IMR-90 (cell line): ENCODE measurements around the gene DNAJA4. TPM values are rescaled to one million over a fixed set of nuclear protein-coding genes. Genes with fewer than 3 reads are reported as not detected.
"Not testable (repeated sequence)": the region's sequence is repeated elsewhere in the genome, so short reads cannot be mapped to it uniquely, and the experiment has no call there.

Source experiments
- ATAC-seq: fragments of 200-7000 bp; cut with Tn5 transposase; 2 replicates; pipeline ENCODE4 v1.9.1; 2020; ENCODE audit warnings: low read depth, mild to moderate bottlenecking, moderate library complexity
- BruUV-seq: library from RNA; stranded (reverse); fragments of 400-500 nt; replicated peaks from 2 replicates; lab custom pipeline; 2021; lab: Mats Ljungman, UMichigan
- CTCF ChIA-PET: fragments of 300-600 bp; formaldehyde crosslinking; extraction: SDS; loops from one replicate; lab custom pipeline; 2021; ENCODE audit warnings: antibody characterized with exemption; lab: Yijun Ruan, JAX
- POLR2A ChIA-PET: fragments of 300-600 bp; sonication (Branson Sonifier 250); formaldehyde crosslinking; loops from one replicate; lab custom pipeline; 2022; ENCODE audit warnings: antibody characterized with exemption; ENCODE audit not compliant: unreplicated experiment; lab: Charles Lee
- DNase-seq: peaks from one replicate; pipeline ENCODE4 v3.0.0; 2013
- H2AFZ ChIP-seq: replicated peaks from 2 replicates; pipeline ENCODE3; 2013; ENCODE audit warnings: low read length, mild to moderate bottlenecking; ENCODE audit not compliant: poor library complexity
- H2AK5ac ChIP-seq: 2 replicates; pipeline ENCODE4 v1.6.1; 2013; ENCODE audit warnings: low read depth, low read length, inconsistent platforms
- H2AK9ac ChIP-seq: replicated peaks from 2 replicates; pipeline ENCODE3; 2013; ENCODE audit warnings: mild to moderate bottlenecking, low read depth, low read length, moderate library complexity; ENCODE audit not compliant: poor library complexity
- H2BK120ac ChIP-seq: 2 replicates; pipeline ENCODE4 v1.6.1; 2013; ENCODE audit warnings: low read depth, low read length, inconsistent platforms
- H2BK15ac ChIP-seq: 3 replicates; pipeline ENCODE4 v1.6.1; 2013; ENCODE audit warnings: low read depth, low read length, inconsistent platforms
- H2BK20ac ChIP-seq: 2 replicates; pipeline ENCODE4 v1.6.1; 2013; ENCODE audit warnings: low read depth, mild to moderate bottlenecking, inconsistent platforms, low read length, moderate library complexity
- H2BK5ac ChIP-seq: 2 replicates; pipeline ENCODE4 v1.6.1; 2013; ENCODE audit warnings: mild to moderate bottlenecking, low read depth, low read length, inconsistent platforms; ENCODE audit not compliant: poor library complexity, severe bottlenecking
- H3K14ac ChIP-seq: replicated peaks from 2 replicates; pipeline ENCODE4 v1.6.1; 2013; ENCODE audit warnings: low read depth, low read length, inconsistent platforms
- H3K18ac ChIP-seq: 2 replicates; pipeline ENCODE4 v1.6.1; 2013; ENCODE audit warnings: low read depth, low read length, control low read depth
- H3K23ac ChIP-seq: 2 replicates; pipeline ENCODE4 v1.6.1; 2013; ENCODE audit warnings: low read depth, low read length, inconsistent platforms
- H3K27ac ChIP-seq: 2 replicates; pipeline ENCODE4 v1.5.1; 2013; ENCODE audit warnings: mild to moderate bottlenecking, control low read depth, low read length; ENCODE audit not compliant: insufficient read depth
- H3K27me3 ChIP-seq: 2 replicates; pipeline ENCODE4 v1.6.1; 2013; ENCODE audit warnings: low read length; ENCODE audit not compliant: control insufficient read depth, insufficient read depth
- H3K36me3 ChIP-seq: 2 replicates; pipeline ENCODE4 v1.6.1; 2013; ENCODE audit warnings: low read length, mixed read lengths; ENCODE audit not compliant: control insufficient read depth, insufficient read depth
- H3K4ac ChIP-seq: 2 replicates; pipeline ENCODE4 v1.6.1; 2013; ENCODE audit warnings: low read depth, low read length, inconsistent platforms
- H3K4me1 ChIP-seq: 2 replicates; pipeline ENCODE4 v1.6.1; 2013; ENCODE audit warnings: low read length, mixed read lengths; ENCODE audit not compliant: control insufficient read depth, insufficient read depth
- H3K4me2 ChIP-seq: 2 replicates; pipeline ENCODE4 v1.6.1; 2013; ENCODE audit warnings: low read depth, mild to moderate bottlenecking, control low read depth, low read length, moderate library complexity
- H3K4me3 ChIP-seq: 2 replicates; pipeline ENCODE4 v1.5.1; 2013; ENCODE audit warnings: low read depth, mild to moderate bottlenecking, control low read depth, low read length, moderate library complexity; ENCODE audit not compliant: insufficient read depth
- H3K56ac ChIP-seq: 2 replicates; pipeline ENCODE4 v1.6.1; 2013; ENCODE audit warnings: low read length, inconsistent platforms; ENCODE audit not compliant: insufficient read depth; ENCODE audit errors: extremely low read depth
- H3K79me1 ChIP-seq, 2 experiments: 2 replicates each; pipeline ENCODE4 v1.6.1; 2013; ENCODE audit warnings: low read length in 2 of 2, inconsistent platforms in 1 of 2, low read depth in 1 of 2
- H3K9ac ChIP-seq: 2 replicates; pipeline ENCODE4 v1.6.1; 2013; ENCODE audit warnings: low read depth, low read length, control low read depth
- H3K9me1 ChIP-seq: 2 replicates; pipeline ENCODE4 v1.6.1; 2013; ENCODE audit warnings: low read length, inconsistent platforms; ENCODE audit not compliant: insufficient read depth
- H3K9me3 ChIP-seq: 2 replicates; pipeline ENCODE4 v1.6.1; 2013; ENCODE audit warnings: low read length; ENCODE audit not compliant: control insufficient read depth, insufficient read depth
- H4K20me1 ChIP-seq: 2 replicates; pipeline ENCODE4 v1.6.1; 2013; ENCODE audit warnings: low read length, inconsistent platforms; ENCODE audit not compliant: insufficient read depth
- H4K5ac ChIP-seq: 2 replicates; pipeline ENCODE4 v1.6.1; 2013; ENCODE audit warnings: mild to moderate bottlenecking, low read depth, low read length, control low read depth
- H4K8ac ChIP-seq, 2 experiments: 2 replicates each; pipeline ENCODE4 v1.6.1; 2013; ENCODE audit warnings: low read depth in 2 of 2, low read length in 2 of 2, control low read depth in 1 of 2, inconsistent platforms in 1 of 2
- H4K91ac ChIP-seq: 2 replicates; pipeline ENCODE4 v1.6.1; 2013; ENCODE audit warnings: low read depth, low read length, inconsistent platforms; ENCODE audit not compliant: insufficient read depth
- WGBS, 2 experiments: methylation state at CpG; one replicate each; pipeline versions ENCODE4 v1.1.5 to v1.1.7; 2013; ENCODE audit warnings: missing lambda C conversion rate in 2 of 2; ENCODE audit not compliant: insufficient read length in 1 of 2; ENCODE audit errors: extremely low coverage in 2 of 2; 5-methylcytosine and 5-hydroxymethylcytosine counted together
- dilution Hi-C: fragments of 300-500 bp; cut with HindIII; formaldehyde crosslinking; loops from one replicate; pipeline ENCODE4 v1.14.3; 2018; ENCODE audit warnings: low sequenced_read_pairs; ENCODE audit not compliant: unreplicated experiment
- in situ Hi-C: fragments of 300-500 bp; cut with MboI; formaldehyde crosslinking; loops from 3 replicates; pipeline ENCODE4 v1.14.3; 2019; ENCODE audit warnings: low sequenced_read_pairs, inconsistent platforms, mixed read lengths
- intact Hi-C: fragments of 100-400 bp; cut with micrococcal nuclease; formaldehyde crosslinking; loops from 2 replicates; pipeline ENCODE4 v1.10.0; 2022
- polyA plus RNA-seq, 3 experiments: library from polyadenylated mRNA; depleted of rRNA; stranded (reverse); fragments of >200 nt; gene quantifications; 2 replicates each; pipeline ENCODE4 v1.2.3, GENCODE V29; 2012; ENCODE audit warnings: low replicate concordance in 1 of 3
- total RNA-seq: library from RNA; depleted of rRNA; stranded (reverse); fragments of >200 nt; gene quantifications from 2 replicates; pipeline ENCODE4 v1.2.3, GENCODE V29; 2012

DNAJA4 gene
- total and polyA plus RNA-seq, 2 of the 4 experiments (the other 2 are of a cell fraction) = 0.18 to 0.32 TPM

- H3K23ac ChIP-seq, H3K9me3 ChIP-seq, BruUV-seq, H3K79me1 ChIP-seq, H4K20me1 ChIP-seq, H2BK120ac ChIP-seq, H3K18ac ChIP-seq, H2BK5ac ChIP-seq, ATAC-seq, H2BK20ac ChIP-seq, H2AK5ac ChIP-seq, H3K4me1 ChIP-seq, DNase-seq, H3K9ac ChIP-seq, POLR2A ChIA-PET, H3K56ac ChIP-seq, H2AFZ ChIP-seq, H3K9me1 ChIP-seq, H2AK9ac ChIP-seq, H3K27ac ChIP-seq, H3K4me2 ChIP-seq, H3K4me3 ChIP-seq, H3K27me3 ChIP-seq, H2BK15ac ChIP-seq, H3K4ac ChIP-seq, H4K91ac ChIP-seq, in situ Hi-C loops, H3K14ac ChIP-seq, H4K8ac ChIP-seq, intact Hi-C loops, dilution Hi-C loops, H4K5ac ChIP-seq, H3K36me3 ChIP-seq: not testable (repeated sequence)
- CTCF ChIA-PET = interaction anchor here (0.6 kb wide), 2 partner anchors 69 to 132 kb away, joined by 3 to 4 read pairs; no protein-coding TSS in a partner anchor
- 53% methylated on average over 5 of the region's 14 CpGs; no CpG with 5 or more reads in 1 of the 2 experiments for WGBS, 2 experiments
Measured at GRCh38 chr15:78245392-78245791, 19.0 kb upstream of the DNAJA4 start.

DNA sequence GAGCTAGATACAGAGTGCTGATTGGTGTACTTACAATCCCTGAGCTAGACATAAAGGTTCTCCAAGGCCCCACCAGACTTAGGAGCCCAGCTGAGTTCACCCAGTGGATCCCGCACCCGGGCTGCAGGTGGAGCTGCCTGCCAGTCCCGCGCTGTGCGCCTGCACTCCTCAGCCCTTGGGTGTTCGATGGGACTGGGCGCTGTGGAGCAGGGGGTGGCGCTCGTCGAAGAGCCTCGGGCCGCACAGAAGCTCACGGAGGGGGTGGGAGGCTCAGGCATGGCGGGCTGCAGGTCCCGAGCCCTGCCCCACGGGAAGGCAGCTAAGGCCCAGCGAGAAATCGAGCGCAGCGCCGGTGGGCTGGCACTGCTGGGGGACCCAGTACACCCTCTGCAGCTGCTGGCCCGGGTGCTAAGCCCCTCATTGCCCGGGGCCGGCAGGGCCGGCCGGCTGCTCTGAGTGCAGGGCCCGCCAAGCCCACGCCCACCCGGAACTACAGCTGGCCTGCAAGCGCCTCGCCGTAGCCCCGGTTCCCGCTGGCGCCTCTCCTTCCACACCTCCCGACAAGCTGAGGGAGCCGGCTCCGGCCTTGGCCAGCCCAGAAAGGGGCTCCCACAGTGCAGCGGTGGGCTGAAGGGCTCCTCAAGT lies 18.3 kb upstream of the DNAJA4 start:
- DNase-seq, H2BK120ac ChIP-seq, H2BK15ac ChIP-seq, dilution Hi-C loops, H3K4me3 ChIP-seq, H3K79me1 ChIP-seq, H3K18ac ChIP-seq, POLR2A ChIA-PET, H4K5ac ChIP-seq, BruUV-seq, H2AK5ac ChIP-seq, H2AK9ac ChIP-seq, H2AFZ ChIP-seq, H3K23ac ChIP-seq, H3K4ac ChIP-seq, intact Hi-C loops, H4K20me1 ChIP-seq, H3K27me3 ChIP-seq, ATAC-seq, H3K4me1 ChIP-seq, H3K56ac ChIP-seq, H4K91ac ChIP-seq, H3K27ac ChIP-seq, H3K14ac ChIP-seq, H2BK5ac ChIP-seq, H2BK20ac ChIP-seq, H3K4me2 ChIP-seq, H3K9me3 ChIP-seq, H3K9me1 ChIP-seq, H4K8ac ChIP-seq, in situ Hi-C loops, H3K36me3 ChIP-seq, H3K9ac ChIP-seq: not testable (repeated sequence)
- CTCF ChIA-PET = interaction anchor here (0.6 kb wide), 1 partner anchor 133 kb away, joined by 4 read pairs; no protein-coding TSS in a partner anchor
- 95% methylated on average over 8 of the region's 39 CpGs; no CpG with 5 or more reads in 1 of the 2 experiments for WGBS, 2 experiments
